ENCODE measurements around the gene CIROP. TPM values are rescaled to one million over a fixed set of nuclear protein-coding genes. Genes with fewer than 3 reads are reported as not detected.
"Not testable (repeated sequence)": the region's sequence is repeated elsewhere in the genome, so short reads cannot be mapped to it uniquely, and the experiment has no call there.

Gene CIROP
- total RNA-seq, 2 donors from 2014 or later, result not detected

DNA sequence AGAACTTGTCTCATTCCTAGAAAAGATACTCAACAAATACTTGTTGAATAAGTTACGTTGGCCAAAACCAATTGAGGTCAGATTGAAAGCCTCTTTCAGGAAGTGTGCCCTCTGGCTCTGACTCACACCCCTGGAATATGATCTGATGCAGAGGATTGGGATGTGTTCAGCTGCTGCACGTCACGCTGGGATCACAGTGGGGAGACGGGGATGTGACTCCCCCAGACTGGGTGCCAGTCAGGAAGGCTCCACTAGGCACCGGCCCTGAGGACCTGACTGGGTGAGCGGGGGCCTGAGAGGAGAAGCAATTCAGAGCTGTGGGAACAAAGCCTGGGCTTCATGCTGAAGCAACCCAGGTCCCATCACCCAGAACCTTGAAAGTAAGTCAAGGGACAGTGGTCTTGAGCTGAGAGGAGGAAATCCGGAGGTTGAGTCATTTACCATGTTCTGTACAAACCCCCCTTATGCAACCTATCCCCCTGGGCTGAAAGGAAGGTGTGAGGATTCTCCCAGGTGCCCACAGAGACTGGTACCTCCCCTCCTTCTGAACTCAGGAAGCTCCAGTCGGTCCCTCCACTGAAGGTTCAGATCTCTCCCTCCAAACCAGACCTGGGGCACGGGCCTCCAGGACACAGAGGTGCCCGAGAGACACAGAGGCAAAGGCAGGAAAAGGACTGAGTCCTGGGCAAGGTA, 10.4 kb upstream of the CIROP start:
- Mint-ChIP-seq H3K27me3 (ENCODE audit: low read depth) (no peaks in the 10 kb centered on the region), H3K27ac (no peak overlapping the region), H3K4me1 (ENCODE audit: low read depth) (peaks cover 31% of the 10 kb centered on the region), H3K4me3 (no peak overlapping the region), H3K9me3 (no peaks in the 10 kb centered on the region), H3K36me3 (ENCODE audit: insufficient read depth in 2 of 2) (no peaks in the 10 kb centered on the region)
- DNase-seq (no peak), ATAC-seq (replicated peaks in 1 of 2) (peak in 1 of 2 donors; percentile 39)

DNA sequence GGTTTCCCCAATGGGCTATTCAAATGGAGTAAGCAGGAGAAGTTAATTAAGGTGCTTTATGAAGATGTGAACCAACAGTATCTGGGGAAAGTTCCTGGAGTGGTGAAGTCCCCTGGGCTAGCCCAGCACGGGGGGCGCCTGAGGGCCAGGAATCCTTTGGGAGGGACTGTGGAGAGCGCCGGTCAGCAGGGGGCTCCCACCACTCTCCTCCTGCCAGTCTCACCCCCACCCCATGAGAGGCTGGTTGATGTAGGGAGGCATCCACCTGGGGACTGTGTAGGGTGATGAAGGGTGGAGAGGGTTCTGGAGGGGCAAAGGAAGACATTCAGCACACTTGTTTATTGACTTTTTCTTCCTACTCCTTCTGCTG, 9.9 kb upstream of the CIROP start:
- Mint-ChIP-seq H3K27me3 (ENCODE audit: low read depth) (no peaks in the 10 kb centered on the region), H3K36me3 (ENCODE audit: insufficient read depth in 2 of 2) (no peaks in the 10 kb centered on the region), H3K4me3 (no peak overlapping the region), H3K4me1 (ENCODE audit: low read depth) (peaks cover 26% of the 10 kb centered on the region), H3K9me3 (no peaks in the 10 kb centered on the region), H3K27ac (no peak overlapping the region)
- ATAC-seq (replicated peaks in 1 of 2) (no peak), DNase-seq (no peak)

DNA sequence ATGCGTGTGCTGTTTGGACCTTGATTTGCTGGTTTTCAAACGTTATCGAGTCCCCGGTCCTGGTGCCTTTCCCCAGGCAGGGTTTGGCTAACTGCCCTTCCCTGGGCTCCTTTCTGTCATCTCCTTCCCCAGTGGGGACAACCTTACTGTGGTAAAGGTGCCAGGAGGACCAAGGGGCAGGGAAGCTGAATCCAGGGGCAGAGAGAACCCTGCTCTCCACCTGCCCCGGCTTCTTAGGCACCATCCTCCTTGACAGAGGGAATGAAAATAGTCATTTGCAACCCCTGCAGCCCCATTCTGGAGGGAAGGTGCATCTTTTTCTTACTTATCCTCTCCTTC, 9.3 kb upstream of the CIROP start:
- ATAC-seq (replicated peaks in 1 of 2), result no peak

DNA sequence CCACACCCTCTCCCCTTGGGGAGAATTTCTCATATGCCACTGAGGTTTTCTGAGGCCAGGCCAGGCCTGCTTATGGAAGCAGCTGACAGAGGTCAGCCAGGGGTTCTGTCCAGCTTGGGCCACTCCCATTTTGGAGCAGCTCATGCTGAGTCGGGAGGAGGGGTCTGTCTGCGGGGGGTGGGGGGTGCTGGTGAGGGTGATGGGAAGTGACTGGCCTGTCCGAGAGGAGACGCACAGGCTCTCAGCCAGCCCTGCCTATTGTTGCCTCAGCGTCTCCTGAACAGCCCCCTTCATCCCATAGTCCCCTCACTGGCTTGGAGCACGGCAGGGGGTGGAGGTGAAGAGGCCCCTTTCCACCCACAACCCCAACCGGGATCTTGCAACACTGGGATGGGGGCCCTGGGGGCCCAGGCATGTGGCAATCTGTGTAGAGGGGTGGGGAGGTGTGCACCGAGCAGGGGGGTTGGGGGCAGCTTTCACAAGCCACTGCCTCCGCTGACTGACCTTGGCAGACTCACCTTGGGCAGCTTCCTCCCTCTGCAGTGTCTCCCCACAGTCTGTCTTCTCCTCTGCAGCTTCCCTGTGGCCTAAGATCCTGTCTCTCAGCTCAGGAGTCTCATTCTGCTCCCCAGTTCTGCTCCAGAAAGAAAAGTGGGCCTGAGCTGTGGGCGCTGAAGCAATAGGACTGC, 8.8 kb upstream of the CIROP start:
- H3K36me3 Mint-ChIP-seq (ENCODE audit: insufficient read depth in 2 of 2), result no peaks in the 10 kb centered on the region
- no peak overlapping the region for H3K4me3 Mint-ChIP-seq
- H3K27me3 Mint-ChIP-seq (ENCODE audit: low read depth), result no peaks in the 10 kb centered on the region
- H3K9me3 Mint-ChIP-seq, result no peaks in the 10 kb centered on the region
- DNase-seq (no peak), ATAC-seq (replicated peaks in 1 of 2) (no peak)
- H3K4me1 Mint-ChIP-seq (ENCODE audit: low read depth), result peaks cover 17% of the 10 kb centered on the region
- no peak overlapping the region for H3K27ac Mint-ChIP-seq

More for the DNA sequence above, 9.3 kb upstream of the CIROP start:
- peaks cover 20% of the 10 kb centered on the region for H3K4me1 Mint-ChIP-seq (ENCODE audit: low read depth)
- no peak overlapping the region for H3K4me3 Mint-ChIP-seq
- no peak overlapping the region for H3K27ac Mint-ChIP-seq
- DNase-seq, result no peak
- no peaks in the 10 kb centered on the region for H3K9me3 Mint-ChIP-seq
- H3K36me3 Mint-ChIP-seq (ENCODE audit: insufficient read depth in 2 of 2), result no peaks in the 10 kb centered on the region
- H3K27me3 Mint-ChIP-seq (ENCODE audit: low read depth), result no peaks in the 10 kb centered on the region

DNA sequence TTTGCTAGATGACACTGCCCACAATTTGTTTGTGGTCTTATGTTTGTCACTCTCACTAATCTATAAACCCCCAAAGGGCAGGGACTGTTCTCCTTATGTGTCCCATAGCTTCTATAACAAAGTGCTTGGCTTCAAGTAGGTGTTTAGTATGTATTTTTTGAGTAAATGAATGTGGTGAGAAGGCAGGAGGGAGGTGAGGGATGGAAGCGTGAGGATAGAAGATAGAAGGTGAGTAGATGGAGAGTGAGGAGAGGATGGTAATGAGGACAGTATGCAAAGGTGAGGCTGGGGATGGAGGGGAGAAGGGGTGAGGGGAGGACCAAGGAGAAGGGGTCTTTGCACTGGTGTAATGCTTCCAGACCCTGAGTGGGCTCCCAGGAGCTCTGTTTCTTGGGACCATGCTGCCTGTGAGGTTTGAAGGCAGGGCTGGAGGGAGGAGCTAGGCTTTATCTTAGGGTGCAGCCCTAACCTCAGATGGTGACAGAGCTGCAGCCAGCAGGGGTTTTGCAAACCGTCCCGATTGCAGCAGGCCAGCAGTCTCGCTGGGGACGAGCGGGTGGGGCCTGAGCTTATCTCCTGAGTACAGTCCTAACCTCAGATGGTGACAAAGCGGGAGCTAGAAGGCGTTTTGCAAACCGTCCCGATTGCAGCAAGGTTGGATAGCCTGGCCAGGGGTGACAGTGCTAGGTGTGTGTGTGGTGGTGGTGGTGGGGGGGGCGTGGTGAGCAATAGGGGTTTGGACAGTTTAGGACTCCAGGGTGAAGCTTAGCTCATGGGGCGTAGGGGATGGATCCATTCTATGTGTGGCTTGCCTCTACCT, 7.8 kb upstream of the CIROP start:
- peaks cover 17% of the 10 kb centered on the region for H3K4me1 Mint-ChIP-seq (ENCODE audit: low read depth)
- ATAC-seq (replicated peaks in 1 of 2) (no peak), DNase-seq (no peak)
- H3K4me3 Mint-ChIP-seq, result no peak overlapping the region
- no peaks in the 10 kb centered on the region for H3K9me3 Mint-ChIP-seq
- H3K36me3 Mint-ChIP-seq (ENCODE audit: insufficient read depth in 2 of 2), result no peaks in the 10 kb centered on the region
- H3K27me3 Mint-ChIP-seq (ENCODE audit: low read depth), result no peaks in the 10 kb centered on the region
- no peak overlapping the region for H3K27ac Mint-ChIP-seq

DNA sequence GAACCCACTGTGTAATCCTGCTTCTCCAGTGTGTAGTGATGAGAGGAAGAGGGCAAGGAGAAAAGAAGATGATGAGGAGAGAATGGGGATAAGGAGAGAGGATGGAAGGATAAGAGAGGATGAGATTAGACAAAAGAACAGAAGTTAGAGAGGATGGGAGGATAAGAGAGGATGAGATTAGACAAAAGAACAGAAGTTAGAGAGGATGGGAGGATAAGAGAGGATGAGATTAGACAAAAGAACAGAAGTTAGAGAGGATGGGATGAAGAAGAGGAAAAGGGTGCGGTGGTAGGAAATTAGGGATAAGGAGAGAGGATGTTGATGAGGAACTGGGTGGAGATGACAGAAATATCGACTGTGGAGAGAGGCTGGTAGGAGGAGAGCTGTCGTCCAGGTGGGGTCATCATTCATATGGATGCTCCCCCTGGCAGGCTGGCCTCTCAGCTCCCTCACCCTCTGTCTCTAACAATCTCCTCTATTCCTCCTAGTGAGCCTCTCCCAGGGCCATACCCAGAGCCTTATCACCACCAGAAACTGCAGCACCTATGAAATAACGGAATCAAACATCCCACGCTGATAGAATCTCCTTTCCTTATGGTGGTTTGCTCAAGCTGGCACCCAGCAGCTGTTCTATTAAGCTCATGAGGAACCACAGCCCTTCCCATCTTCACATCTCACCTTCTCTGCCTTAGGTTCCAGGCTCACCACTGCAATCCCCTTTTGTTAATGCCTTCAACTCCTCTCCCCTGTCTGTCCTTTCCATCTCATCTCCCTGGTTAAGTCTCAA, 6.0 kb upstream of the CIROP start:
- H3K9me3 Mint-ChIP-seq, result no peaks in the 10 kb centered on the region
- no peaks in the 10 kb centered on the region for H3K36me3 Mint-ChIP-seq (ENCODE audit: insufficient read depth in 2 of 2)
- peaks cover 12% of the 10 kb centered on the region for H3K4me1 Mint-ChIP-seq (ENCODE audit: low read depth)
- no peak for DNase-seq
- no peak overlapping the region for H3K4me3 Mint-ChIP-seq
- H3K27me3 Mint-ChIP-seq (ENCODE audit: low read depth), result no peaks in the 10 kb centered on the region
- H3K27ac Mint-ChIP-seq, result no peak overlapping the region
- no peak for ATAC-seq (replicated peaks in 1 of 2)

DNA sequence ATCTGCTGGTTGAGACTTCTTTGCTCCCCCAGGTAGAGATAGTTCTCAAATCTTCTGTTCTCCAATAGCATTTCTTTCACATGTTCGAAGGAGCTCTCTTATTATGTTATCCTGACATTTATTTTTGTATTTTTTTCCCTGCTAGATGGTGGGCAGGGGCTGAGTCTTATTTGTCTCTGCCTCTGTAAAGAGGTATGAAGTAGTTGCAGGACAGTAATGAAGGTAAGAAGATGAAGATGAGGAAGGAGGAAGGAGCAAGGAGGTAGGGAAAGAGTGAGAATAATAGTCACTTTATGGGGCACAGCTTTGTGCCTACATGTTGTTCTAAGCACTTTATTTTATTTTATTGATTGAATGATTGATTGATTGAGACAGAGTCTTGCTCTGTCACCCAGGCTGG, 5.0 kb upstream of the CIROP start:
- H3K27ac Mint-ChIP-seq, result no peak overlapping the region
- H3K27me3 Mint-ChIP-seq (ENCODE audit: low read depth), result no peaks in the 10 kb centered on the region
- no peak for ATAC-seq (replicated peaks in 1 of 2)
- no peak for DNase-seq
- H3K9me3 Mint-ChIP-seq, result no peaks in the 10 kb centered on the region
- H3K36me3 Mint-ChIP-seq (ENCODE audit: insufficient read depth in 2 of 2), result no peaks in the 10 kb centered on the region
- no peak overlapping the region for H3K4me3 Mint-ChIP-seq
- peaks cover 5% of the 10 kb centered on the region for H3K4me1 Mint-ChIP-seq (ENCODE audit: low read depth)

DNA sequence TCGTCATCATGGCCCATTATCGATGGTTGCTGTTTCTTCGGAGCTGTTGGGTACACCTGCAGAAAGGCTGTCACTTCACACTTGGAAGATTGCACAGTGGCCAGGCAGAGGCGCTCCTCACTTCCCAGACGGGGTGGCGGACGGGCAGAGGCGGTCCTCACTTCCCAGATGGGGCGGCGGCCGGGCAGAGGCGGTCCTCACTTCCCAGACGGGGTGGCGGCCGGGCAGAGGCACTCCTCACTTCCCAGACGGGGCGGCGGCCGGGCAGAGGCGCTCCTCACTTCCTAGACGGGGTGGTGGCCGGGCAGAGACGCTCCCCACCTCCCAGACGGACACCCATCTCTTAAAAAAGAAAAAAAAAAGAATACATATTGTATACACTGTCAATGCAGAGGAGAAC, 3.4 kb upstream of the CIROP start:
- H3K27ac Mint-ChIP-seq; H3K9me3 Mint-ChIP-seq; DNase-seq; ATAC-seq (replicated peaks in 1 of 2); H3K36me3 Mint-ChIP-seq (ENCODE audit: insufficient read depth in 2 of 2); H3K4me3 Mint-ChIP-seq; H3K4me1 Mint-ChIP-seq (ENCODE audit: low read depth); H3K27me3 Mint-ChIP-seq (ENCODE audit: low read depth): not testable (repeated sequence)

DNA sequence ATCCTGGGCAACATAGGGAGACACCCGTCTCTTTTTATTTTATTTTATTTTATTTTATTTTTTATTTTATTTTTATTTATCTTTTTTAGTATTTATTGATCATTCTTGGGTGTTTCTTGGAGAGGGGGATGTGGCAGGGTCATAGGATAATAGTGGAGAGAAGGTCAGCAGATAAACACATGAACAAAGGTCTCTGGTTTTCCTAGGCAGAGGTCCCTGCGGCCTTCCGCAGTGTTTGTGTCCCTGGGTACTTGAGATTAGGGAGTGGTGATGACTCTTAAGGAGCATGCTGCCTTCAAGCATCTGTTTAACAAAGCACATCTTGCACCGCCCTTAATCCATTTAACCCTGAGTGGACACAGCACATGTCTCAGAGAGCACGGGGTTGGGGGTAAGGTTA, 2.8 kb upstream of the CIROP start:
- H3K36me3 Mint-ChIP-seq (ENCODE audit: insufficient read depth in 2 of 2); DNase-seq; H3K9me3 Mint-ChIP-seq; H3K4me1 Mint-ChIP-seq (ENCODE audit: low read depth); H3K4me3 Mint-ChIP-seq; ATAC-seq (replicated peaks in 1 of 2); H3K27ac Mint-ChIP-seq; H3K27me3 Mint-ChIP-seq (ENCODE audit: low read depth): not testable (repeated sequence)

DNA sequence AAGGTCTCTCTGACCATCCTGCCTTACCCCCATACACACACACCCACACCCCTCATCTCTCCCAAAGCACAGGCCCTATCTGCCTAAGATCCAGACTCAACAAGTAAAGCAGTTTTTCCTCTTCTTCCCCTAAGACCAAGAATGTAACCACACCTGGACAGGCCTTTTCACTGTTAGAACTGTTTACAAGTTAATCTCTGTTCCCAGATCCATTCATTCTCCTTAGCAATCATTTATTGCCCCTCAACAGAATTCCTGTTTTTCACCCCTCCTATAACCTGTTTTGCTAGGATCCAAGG, 1.9 kb upstream of the CIROP start:
- Mint-ChIP-seq H3K27me3 (ENCODE audit: low read depth) (no peaks in the 10 kb centered on the region), H3K4me3 (no peak overlapping the region), H3K27ac (no peak overlapping the region), H3K36me3 (ENCODE audit: insufficient read depth in 2 of 2) (no peaks in the 10 kb centered on the region), H3K4me1 (ENCODE audit: low read depth) (no peaks in the 10 kb centered on the region), H3K9me3 (no peaks in the 10 kb centered on the region)
- no peak for DNase-seq
- no peak for ATAC-seq (replicated peaks in 1 of 2)

DNA sequence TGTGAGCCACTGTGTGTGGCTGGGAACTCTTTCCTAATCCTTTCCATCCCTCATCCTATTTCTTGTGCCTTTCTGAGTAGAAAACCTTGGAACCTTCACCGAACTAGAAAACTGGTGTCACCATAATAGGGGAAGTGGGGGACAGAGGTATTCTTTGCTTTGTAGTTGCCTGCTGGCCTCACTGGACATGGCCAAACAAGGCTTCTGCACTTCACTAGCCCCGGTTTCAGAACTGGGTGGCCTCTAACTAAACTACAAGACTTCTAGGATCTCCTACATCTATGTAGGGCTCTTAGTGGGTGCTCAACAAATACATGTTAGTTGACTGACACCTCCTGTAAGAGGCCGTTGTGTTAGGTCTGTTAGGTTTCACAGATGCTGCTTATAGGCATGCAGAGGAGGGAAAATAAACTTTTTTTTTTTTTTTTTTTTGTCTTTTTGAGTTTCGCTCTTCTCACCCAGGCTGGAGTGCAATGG, 597 bp upstream of the CIROP start:
- no peaks in the 10 kb centered on the region for H3K4me1 Mint-ChIP-seq (ENCODE audit: low read depth)
- no peak overlapping the region for H3K27ac Mint-ChIP-seq
- H3K9me3 Mint-ChIP-seq, result no peaks in the 10 kb centered on the region
- ATAC-seq (replicated peaks in 1 of 2) (no peak), DNase-seq (no peak)
- H3K4me3 Mint-ChIP-seq, result no peak overlapping the region
- H3K36me3 Mint-ChIP-seq (ENCODE audit: insufficient read depth in 2 of 2), result no peaks in the 10 kb centered on the region
- no peaks in the 10 kb centered on the region for H3K27me3 Mint-ChIP-seq (ENCODE audit: low read depth)

DNA sequence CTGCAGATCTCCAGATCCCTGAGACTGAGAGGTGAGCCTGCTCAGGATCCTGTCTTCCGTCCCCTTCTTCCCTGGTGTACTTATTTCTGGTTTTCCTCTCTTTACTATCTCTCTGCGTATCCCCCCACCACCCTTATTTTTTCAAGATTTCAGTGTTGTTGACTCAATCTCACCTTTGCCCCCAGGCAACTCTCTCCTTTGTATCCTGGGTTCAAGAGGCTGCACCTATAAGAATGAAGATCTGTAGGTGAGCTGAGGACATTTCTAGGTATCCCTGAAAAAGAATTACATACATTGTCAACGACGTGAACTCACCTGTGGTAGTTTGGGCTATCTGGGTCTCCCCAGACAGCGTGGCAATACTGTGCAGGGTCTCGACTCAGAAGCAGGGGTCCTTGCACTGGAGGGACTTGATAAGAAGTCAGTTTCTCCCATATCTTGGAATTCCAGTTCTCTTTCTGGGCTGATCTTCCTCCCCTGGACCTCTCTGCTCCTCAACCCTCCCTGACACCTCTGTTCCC, 659 bp downstream of the CIROP start:
- no peaks in the 10 kb centered on the region for H3K9me3 Mint-ChIP-seq
- H3K36me3 Mint-ChIP-seq (ENCODE audit: insufficient read depth in 2 of 2), result no peaks in the 10 kb centered on the region
- DNase-seq (no peak), ATAC-seq (replicated peaks in 1 of 2) (no peak)
- H3K27ac Mint-ChIP-seq, result no peak overlapping the region
- H3K4me1 Mint-ChIP-seq (ENCODE audit: low read depth), result no peaks in the 10 kb centered on the region
- H3K4me3 Mint-ChIP-seq, result no peak overlapping the region
- no peaks in the 10 kb centered on the region for H3K27me3 Mint-ChIP-seq (ENCODE audit: low read depth)

DNA sequence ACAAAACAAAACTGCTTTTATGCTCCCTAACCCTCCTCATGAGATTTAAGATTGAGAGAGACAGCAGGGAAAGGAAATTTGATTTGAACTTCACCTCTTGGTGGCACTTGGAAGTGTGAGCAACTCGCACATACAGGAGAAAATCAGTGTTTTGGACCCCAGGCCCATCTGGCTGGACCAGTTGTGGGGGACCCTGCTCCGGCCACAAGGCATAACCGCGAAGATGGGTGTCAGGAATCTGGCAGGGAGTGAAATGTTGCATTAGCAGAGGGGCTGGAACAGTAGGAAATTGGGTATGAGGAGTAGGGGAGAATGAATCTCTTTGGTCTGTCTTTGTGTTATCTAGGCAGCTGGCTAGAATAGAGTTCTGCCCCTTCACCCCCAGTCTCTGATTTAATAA, 1.2 kb downstream of the CIROP start:
- H3K27me3 Mint-ChIP-seq (ENCODE audit: low read depth), result no peaks in the 10 kb centered on the region
- H3K4me1 Mint-ChIP-seq (ENCODE audit: low read depth), result no peaks in the 10 kb centered on the region
- H3K36me3 Mint-ChIP-seq (ENCODE audit: insufficient read depth in 2 of 2), result no peaks in the 10 kb centered on the region
- ATAC-seq (replicated peaks in 1 of 2), result no peak
- H3K4me3 Mint-ChIP-seq, result no peak overlapping the region
- H3K9me3 Mint-ChIP-seq, result no peaks in the 10 kb centered on the region
- H3K27ac Mint-ChIP-seq, result no peak overlapping the region
- no peak for DNase-seq

All from activated T-cell treated with anti-CD3 and anti-CD28 coated beads, Interleukin-2, amount 50 U/mL, for 72 hours (primary cell).